ENCODE results near the gene DGAT2L6.
"Not testable (repeated sequence)": the region's sequence is repeated elsewhere in the genome, so short reads cannot be mapped to it uniquely, and the experiment has no call there.

Gene DGAT2L6

GRCh38 chrX:70226687-70227086 lies 49.4 kb downstream of the DGAT2L6 start:
- H3K9me3 ChIP-seq, result no peaks in the 10 kb centered on the region
- no peak overlapping the region for H3K4me3 ChIP-seq
- in situ Hi-C loops (cut with MboI; ENCODE audit: low sequenced_read_pairs), result no loop called here
- H3K36me3 ChIP-seq (replicated peaks), result no peaks in the 10 kb centered on the region
- no peaks in the 10 kb centered on the region for H3K4me1 ChIP-seq
- H3K27me3 ChIP-seq (ENCODE audit: low read depth), result no peaks in the 10 kb centered on the region
- DNase-seq (ENCODE audit: low spot score in 2 of 2), result no peak

GRCh38 chrX:70231666-70232065 lies 54.4 kb downstream of the DGAT2L6 start:
- in situ Hi-C loops (cut with MboI; ENCODE audit: low sequenced_read_pairs), result no loop called here
- H3K36me3 ChIP-seq (replicated peaks), result no peaks in the 10 kb centered on the region
- DNase-seq (ENCODE audit: low spot score in 2 of 2), result no peak
- H3K4me3 ChIP-seq, result no peak overlapping the region
- no peaks in the 10 kb centered on the region for H3K4me1 ChIP-seq
- peaks cover 2% of the 10 kb centered on the region; the same call in 1 of the 2 replicates for H3K27me3 ChIP-seq (ENCODE audit: low read depth)
- no peaks in the 10 kb centered on the region for H3K9me3 ChIP-seq

- Histone ChIP-seq H3K4me3 (no peak within 1 kb of the TSS), H3K9me3 (no peaks in the 10 kb centered on the region), H3K27me3 (ENCODE audit: low read depth) (peaks cover 5% of the 10 kb centered on the region; the same call in 1 of the 2 replicates), H3K36me3 (replicated peaks) (no peaks in the 10 kb centered on the region), H3K4me1 (no peaks in the 10 kb centered on the region)
- DNase-seq (ENCODE audit: low spot score in 2 of 2), result no peak
- in situ Hi-C loops (cut with MboI; ENCODE audit: low sequenced_read_pairs), result no loop called here
Observed at GRCh38 chrX:70234355-70234754, 57.1 kb downstream of the DGAT2L6 start, which contains the start of gene AWAT1. Gene AWAT1 (plus strand): TSS chrX:70234655. CDS start chrX:70234696, 41 bp downstream.

- no peaks in the 10 kb centered on the region for H3K9me3 ChIP-seq
- H3K36me3 ChIP-seq (replicated peaks), result no peaks in the 10 kb centered on the region
- H3K4me3 ChIP-seq, result no peak overlapping the region
- H3K27me3 ChIP-seq (ENCODE audit: low read depth), result peaks cover 5% of the 10 kb centered on the region; the same call in 1 of the 2 replicates
- in situ Hi-C loops (cut with MboI; ENCODE audit: low sequenced_read_pairs), result no loop called here
- no peak for DNase-seq (ENCODE audit: low spot score in 2 of 2)
- H3K4me1 ChIP-seq, result peaks cover 4% of the 10 kb centered on the region; the same call in 1 of the 2 replicates
Observed at GRCh38 chrX:70240751-70241150, 63.5 kb downstream of the DGAT2L6 start.

GRCh38 chrX:70241501-70241900 lies 64.2 kb downstream of the DGAT2L6 start:
- Histone ChIP-seq H3K27me3 (ENCODE audit: low read depth) (peaks cover 4% of the 10 kb centered on the region; the same call in 1 of the 2 replicates), H3K9me3 (no peaks in the 10 kb centered on the region), H3K4me1 (peaks cover 4% of the 10 kb centered on the region; the same call in 1 of the 2 replicates), H3K4me3 (no peak overlapping the region), H3K36me3 (replicated peaks) (no peaks in the 10 kb centered on the region)
- no peak for DNase-seq (ENCODE audit: low spot score in 2 of 2)
- in situ Hi-C loops (cut with MboI; ENCODE audit: low sequenced_read_pairs), result no loop called here

GRCh38 chrX:70243601-70244000 lies 66.3 kb downstream of the DGAT2L6 start:
- in situ Hi-C loops (cut with MboI; ENCODE audit: low sequenced_read_pairs); H3K36me3 ChIP-seq (replicated peaks); H3K4me3 ChIP-seq; H3K27me3 ChIP-seq (ENCODE audit: low read depth); H3K9me3 ChIP-seq; H3K4me1 ChIP-seq; DNase-seq (ENCODE audit: low spot score in 2 of 2): not testable (repeated sequence)

GRCh38 chrX:70244881-70245280 lies 67.6 kb downstream of the DGAT2L6 start:
- in situ Hi-C loops (cut with MboI; ENCODE audit: low sequenced_read_pairs), result no loop called here

GRCh38 chrX:70247252-70247651 lies 70.0 kb downstream of the DGAT2L6 start:
- H3K4me3 ChIP-seq, result no peak overlapping the region
- in situ Hi-C loops (cut with MboI; ENCODE audit: low sequenced_read_pairs), result no loop called here
- H3K36me3 ChIP-seq (replicated peaks), result no peaks in the 10 kb centered on the region
- no peaks in the 10 kb centered on the region for H3K27me3 ChIP-seq (ENCODE audit: low read depth)
- H3K9me3 ChIP-seq, result no peaks in the 10 kb centered on the region
- H3K4me1 ChIP-seq, result peaks cover 15% of the 10 kb centered on the region
- no peak for DNase-seq (ENCODE audit: low spot score in 2 of 2)

More at GRCh38 chrX:70244881-70245280, 67.6 kb downstream of the DGAT2L6 start:
- no peak for DNase-seq (ENCODE audit: low spot score in 2 of 2)
- Histone ChIP-seq H3K4me1 (peaks cover 4% of the 10 kb centered on the region; the same call in 1 of the 2 replicates), H3K27me3 (ENCODE audit: low read depth) (no peaks in the 10 kb centered on the region), H3K9me3 (no peaks in the 10 kb centered on the region), H3K4me3 (no peak overlapping the region), H3K36me3 (replicated peaks) (no peaks in the 10 kb centered on the region)

GRCh38 chrX:70252491-70252890 lies 75.2 kb downstream of the DGAT2L6 start:
- H3K9me3 ChIP-seq, result no peaks in the 10 kb centered on the region
- in situ Hi-C loops (cut with MboI; ENCODE audit: low sequenced_read_pairs), result no loop called here
- H3K36me3 ChIP-seq (replicated peaks), result no peaks in the 10 kb centered on the region
- H3K27me3 ChIP-seq (ENCODE audit: low read depth), result no peaks in the 10 kb centered on the region
- H3K4me3 ChIP-seq, result no peak overlapping the region
- peaks cover 16% of the 10 kb centered on the region for H3K4me1 ChIP-seq
- DNase-seq (ENCODE audit: low spot score in 2 of 2), result peak in 1 of 2 experiments; percentile 8

GRCh38 chrX:70253377-70254062 lies 76.2 kb downstream of the DGAT2L6 start:
- DNase-seq (ENCODE audit: low spot score in 2 of 2), result no peak
- H3K9me3 ChIP-seq, result no peaks in the 10 kb centered on the region
- no peaks in the 10 kb centered on the region for H3K27me3 ChIP-seq (ENCODE audit: low read depth)
- peaks cover 16% of the 10 kb centered on the region for H3K4me1 ChIP-seq
- in situ Hi-C loops (cut with MboI; ENCODE audit: low sequenced_read_pairs), result no loop called here
- H3K4me3 ChIP-seq, result no peak overlapping the region
- H3K36me3 ChIP-seq (replicated peaks), result no peaks in the 10 kb centered on the region

GRCh38 chrX:70254063-70254400 lies 76.7 kb downstream of the DGAT2L6 start:
- Histone ChIP-seq H3K9me3 (no peaks in the 10 kb centered on the region), H3K36me3 (replicated peaks) (no peaks in the 10 kb centered on the region), H3K4me1 (peaks cover 16% of the 10 kb centered on the region), H3K27me3 (ENCODE audit: low read depth) (no peaks in the 10 kb centered on the region), H3K4me3 (no peak overlapping the region)
- DNase-seq (ENCODE audit: low spot score in 2 of 2), result no peak
- in situ Hi-C loops (cut with MboI; ENCODE audit: low sequenced_read_pairs), result no loop called here

GRCh38 chrX:70254909-70255308 lies 77.6 kb downstream of the DGAT2L6 start:
- in situ Hi-C loops (cut with MboI; ENCODE audit: low sequenced_read_pairs), result no loop called here
- DNase-seq (ENCODE audit: low spot score in 2 of 2), result no peak
- Histone ChIP-seq H3K4me1 (peaks cover 16% of the 10 kb centered on the region), H3K4me3 (no peak overlapping the region), H3K27me3 (ENCODE audit: low read depth) (no peaks in the 10 kb centered on the region), H3K9me3 (no peaks in the 10 kb centered on the region), H3K36me3 (replicated peaks) (no peaks in the 10 kb centered on the region)

Data from HAP-1 (cell line).